GM06990 (cell line): Measurements from ENCODE around the gene ASPSCR1.

Experiments
- DNase-seq: peaks from one replicate; pipeline ENCODE4 v3.0.0-alpha.2; 2011; ENCODE audit not compliant: insufficient read length; ENCODE audit errors: extremely low read depth
- H3K27me3 ChIP-seq: replicated peaks from 2 replicates; pipeline ENCODE4 v1.6.0; 2011; ENCODE audit warnings: low read length; ENCODE audit not compliant: control insufficient read depth, insufficient read depth
- H3K36me3 ChIP-seq: 2 replicates; pipeline ENCODE4 v1.5.1; 2011; ENCODE audit warnings: low read length; ENCODE audit not compliant: control insufficient read depth, insufficient read depth
- H3K4me3 ChIP-seq: replicated peaks from 2 replicates; pipeline ENCODE4 v1.5.1; 2011; ENCODE audit warnings: low read depth, mild to moderate bottlenecking, control low read depth, low read length
- TF ChIP-seq, protein P1 (sequence below): IDR thresholded peaks from 2 replicates; pipeline ENCODE4 v1.5.1; 2011; ENCODE audit warnings: low read length, control low read depth, mild to moderate bottlenecking, inconsistent platforms; ENCODE audit not compliant: insufficient read depth, poor library complexity, severe bottlenecking

ASPSCR1 gene

DNA sequence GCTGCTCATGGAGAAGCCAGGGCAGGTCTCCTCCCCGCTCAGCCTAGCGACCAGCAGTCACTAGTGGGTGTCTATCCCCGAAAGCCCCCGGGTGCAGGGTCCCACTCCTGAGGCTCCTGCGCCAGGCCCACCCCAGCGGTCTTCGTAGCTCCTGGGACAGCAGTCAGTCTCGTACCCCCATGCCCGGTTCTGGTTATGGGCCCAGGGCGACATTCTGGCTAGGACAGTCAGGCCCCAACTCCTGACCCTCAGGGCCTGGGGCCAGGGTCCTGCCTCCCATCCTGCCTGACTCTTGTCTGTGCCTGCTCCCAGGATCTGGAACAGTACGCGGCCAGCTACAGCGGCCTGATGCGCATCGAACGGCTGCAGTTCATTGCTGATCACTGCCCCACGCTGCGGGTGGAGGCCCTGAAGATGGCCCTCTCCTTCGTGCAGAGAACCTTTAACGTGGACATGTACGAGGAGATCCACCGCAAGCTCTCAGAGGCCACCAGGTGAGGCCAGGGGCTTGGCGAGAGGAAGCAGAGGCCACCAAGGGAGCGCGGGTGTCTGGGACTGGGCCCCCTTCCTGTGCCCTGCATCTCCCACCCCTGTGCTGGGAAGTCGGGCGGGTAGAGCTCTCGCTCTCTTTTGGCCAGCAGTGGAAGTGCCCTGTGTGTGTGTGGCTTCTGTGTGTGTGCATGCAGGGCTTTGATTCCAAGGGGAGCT, 76.3 kb downstream of the ASPSCR1 start:
- Histone ChIP-seq H3K4me3 (no peak overlapping the region), H3K36me3 (peaks cover 27% of the 10 kb centered on the region)
- TF ChIP-seq, protein P1, sequence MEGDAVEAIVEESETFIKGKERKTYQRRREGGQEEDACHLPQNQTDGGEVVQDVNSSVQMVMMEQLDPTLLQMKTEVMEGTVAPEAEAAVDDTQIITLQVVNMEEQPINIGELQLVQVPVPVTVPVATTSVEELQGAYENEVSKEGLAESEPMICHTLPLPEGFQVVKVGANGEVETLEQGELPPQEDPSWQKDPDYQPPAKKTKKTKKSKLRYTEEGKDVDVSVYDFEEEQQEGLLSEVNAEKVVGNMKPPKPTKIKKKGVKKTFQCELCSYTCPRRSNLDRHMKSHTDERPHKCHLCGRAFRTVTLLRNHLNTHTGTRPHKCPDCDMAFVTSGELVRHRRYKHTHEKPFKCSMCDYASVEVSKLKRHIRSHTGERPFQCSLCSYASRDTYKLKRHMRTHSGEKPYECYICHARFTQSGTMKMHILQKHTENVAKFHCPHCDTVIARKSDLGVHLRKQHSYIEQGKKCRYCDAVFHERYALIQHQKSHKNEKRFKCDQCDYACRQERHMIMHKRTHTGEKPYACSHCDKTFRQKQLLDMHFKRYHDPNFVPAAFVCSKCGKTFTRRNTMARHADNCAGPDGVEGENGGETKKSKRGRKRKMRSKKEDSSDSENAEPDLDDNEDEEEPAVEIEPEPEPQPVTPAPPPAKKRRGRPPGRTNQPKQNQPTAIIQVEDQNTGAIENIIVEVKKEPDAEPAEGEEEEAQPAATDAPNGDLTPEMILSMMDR: no peak

GRCh38 chr17:82054351-82055022, 77.1 kb downstream of the ASPSCR1 start:
- TF ChIP-seq, protein P1: no peak

More for the DNA sequence above, 76.3 kb downstream of the ASPSCR1 start:
- peak; percentile 5 for DNase-seq
- H3K27me3 ChIP-seq: no peaks in the 10 kb centered on the region

DNA sequence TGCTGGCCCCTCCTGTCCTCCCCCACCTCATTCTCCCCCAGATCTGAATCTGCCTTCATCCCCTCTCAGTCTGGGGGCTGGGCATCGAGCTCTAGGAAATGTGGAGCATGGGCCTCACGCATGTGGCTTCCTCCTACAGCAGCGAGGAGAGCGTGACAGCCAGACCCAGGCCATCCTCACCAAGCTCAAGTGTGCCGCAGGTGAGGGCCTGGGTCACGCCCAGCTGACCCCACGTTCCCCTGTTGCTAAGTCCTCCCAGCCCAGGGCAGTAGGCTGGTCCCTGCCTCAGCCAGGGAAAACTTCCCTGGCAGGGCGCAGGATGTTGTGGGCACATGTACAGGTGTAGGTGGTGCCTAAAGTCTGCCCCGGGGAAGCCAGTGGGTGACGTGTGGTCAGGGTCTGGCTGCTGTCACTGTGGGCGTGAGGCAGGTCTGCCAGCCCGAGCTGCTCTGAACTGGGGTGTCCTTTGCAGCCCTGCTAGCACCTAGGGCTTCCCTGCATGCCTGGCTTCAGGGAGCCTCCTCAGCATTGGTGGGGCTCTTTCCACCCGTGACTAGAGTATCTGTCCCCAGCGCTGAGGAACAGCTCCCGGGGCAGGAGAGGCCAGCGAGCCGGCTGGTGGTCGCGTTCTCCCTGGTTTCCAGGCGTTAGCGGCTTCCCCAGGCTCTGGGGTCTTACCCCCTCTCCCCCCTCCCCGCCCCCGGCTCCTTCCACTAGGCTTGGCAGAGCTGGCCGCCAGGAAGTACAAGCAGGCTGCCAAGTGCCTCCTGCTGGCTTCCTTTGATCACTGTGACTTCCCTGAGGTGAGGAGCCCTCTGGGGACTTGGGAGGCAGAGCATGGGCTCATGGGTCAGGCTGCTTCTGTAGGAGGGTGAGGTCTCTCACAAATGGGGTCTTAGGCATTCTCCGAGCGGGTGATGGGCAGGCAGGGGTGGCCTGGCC, 77.9 kb downstream of the ASPSCR1 start:
- peaks cover 34% of the 10 kb centered on the region for H3K36me3 ChIP-seq
- H3K27me3 ChIP-seq: no peaks in the 10 kb centered on the region
- peak; percentile 15 for DNase-seq
- H3K4me3 ChIP-seq: no peak overlapping the region
- TF ChIP-seq, protein P1: no peak

More at GRCh38 chr17:82054351-82055022, 77.1 kb downstream of the ASPSCR1 start:
- Histone ChIP-seq H3K36me3 (peaks cover 29% of the 10 kb centered on the region), H3K4me3 (no peak overlapping the region), H3K27me3 (no peaks in the 10 kb centered on the region)
- DNase-seq: peak; percentile 13

DNA sequence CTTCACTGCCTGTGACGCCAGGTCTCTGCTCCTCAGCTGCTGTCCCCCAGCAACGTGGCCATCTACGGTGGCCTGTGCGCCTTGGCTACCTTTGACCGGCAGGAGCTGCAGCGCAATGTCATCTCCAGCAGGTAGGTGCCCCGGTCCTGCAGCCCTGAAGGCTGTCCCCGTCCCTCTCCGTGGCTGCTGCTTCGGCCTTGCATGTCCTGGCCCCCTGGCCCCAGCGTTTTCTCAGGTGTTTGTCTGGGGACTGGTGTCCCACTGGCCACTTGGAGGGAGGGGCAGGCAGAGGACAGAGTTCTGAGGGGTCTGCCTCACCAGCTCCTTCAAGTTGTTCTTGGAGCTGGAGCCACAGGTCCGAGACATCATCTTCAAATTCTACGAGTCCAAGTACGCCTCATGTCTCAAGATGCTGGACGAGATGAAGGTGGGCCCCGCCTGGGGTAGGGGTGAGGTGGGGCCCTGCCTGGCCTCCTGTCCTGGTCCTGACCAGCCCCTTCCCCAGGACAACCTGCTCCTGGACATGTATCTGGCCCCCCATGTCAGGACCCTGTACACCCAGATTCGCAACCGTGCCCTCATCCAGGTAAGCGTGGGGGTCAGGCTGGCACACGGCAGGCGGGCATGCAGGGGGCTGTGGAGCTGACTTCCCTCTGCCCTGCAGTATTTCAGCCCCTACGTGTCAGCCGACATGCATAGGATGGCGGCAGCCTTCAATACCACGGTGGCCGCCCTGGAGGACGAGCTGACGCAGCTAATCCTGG, 78.7 kb downstream of the ASPSCR1 start:
- peak; percentile 18 for DNase-seq
- TF ChIP-seq, protein P1: no peak
- peaks cover 42% of the 10 kb centered on the region for H3K36me3 ChIP-seq
- H3K4me3 ChIP-seq: no peak overlapping the region
- H3K27me3 ChIP-seq: no peaks in the 10 kb centered on the region

GRCh38 chr17:82056729-82057621, 79.5 kb downstream of the ASPSCR1 start:
- peaks cover 46% of the 10 kb centered on the region for H3K36me3 ChIP-seq
- no peak overlapping the region for H3K4me3 ChIP-seq
- TF ChIP-seq, protein P1: no peak
- peak; percentile 20 for DNase-seq
- H3K27me3 ChIP-seq: no peaks in the 10 kb centered on the region
